WERI-Rb-1 (cell line): ENCODE data around the gene MGST2.

Experiments used
- DNase-seq: peaks from one replicate; pipeline ENCODE4 v3.0.0-alpha.2; 2020
- H3K27ac ChIP-seq: fragments of 250-450 bp; sonication (Bioruptor Pico); 2 replicates; pipeline ENCODE4 v1.5.1; 2020; ENCODE audit warnings: mild to moderate bottlenecking, moderate library complexity
- H3K27me3 ChIP-seq: fragments of 250-450 bp; sonication (Bioruptor Pico); 2 replicates; pipeline ENCODE4 v1.5.1; 2021; ENCODE audit warnings: mild to moderate bottlenecking, low read depth, moderate library complexity; ENCODE audit not compliant: insufficient read depth, severe bottlenecking
- H3K36me3 ChIP-seq: fragments of 250-450 bp; sonication (Bioruptor Pico); 2 replicates; pipeline ENCODE4 v1.5.1; 2020; ENCODE audit warnings: mild to moderate bottlenecking, moderate library complexity
- H3K4me3 ChIP-seq: 2 replicates; pipeline ENCODE4 v1.5.1; 2011; ENCODE audit warnings: low read depth, mild to moderate bottlenecking, control low read depth, low read length
- H3K9me3 ChIP-seq: fragments of 250-450 bp; sonication (Bioruptor Pico); 2 replicates; pipeline ENCODE4 v1.5.1; 2021; ENCODE audit warnings: mild to moderate bottlenecking, moderate library complexity; ENCODE audit not compliant: severe bottlenecking
- CTCF ChIP-seq: IDR thresholded peaks from 2 replicates; pipeline ENCODE4 v1.5.1; 2011; ENCODE audit warnings: low read depth, mild to moderate bottlenecking, control low read depth, inconsistent platforms, low read length

Gene MGST2

GRCh38 chr4:139665690-139666529, at the start of gene MGST2:
MGST2 (plus strand) TSS chr4:139665819; CDS start chr4:139666020, 201 bp downstream.
- Histone ChIP-seq H3K27ac (peak within 1 kb of the TSS; percentile 83), H3K9me3 (no peaks in the 10 kb centered on the region), H3K36me3 (no peaks in the 10 kb centered on the region), H3K4me3 (peak within 1 kb of the TSS; percentile 58), H3K27me3 (no peaks in the 10 kb centered on the region)
- no peak for TF ChIP-seq CTCF
- peak; percentile 82 for DNase-seq

DNA sequence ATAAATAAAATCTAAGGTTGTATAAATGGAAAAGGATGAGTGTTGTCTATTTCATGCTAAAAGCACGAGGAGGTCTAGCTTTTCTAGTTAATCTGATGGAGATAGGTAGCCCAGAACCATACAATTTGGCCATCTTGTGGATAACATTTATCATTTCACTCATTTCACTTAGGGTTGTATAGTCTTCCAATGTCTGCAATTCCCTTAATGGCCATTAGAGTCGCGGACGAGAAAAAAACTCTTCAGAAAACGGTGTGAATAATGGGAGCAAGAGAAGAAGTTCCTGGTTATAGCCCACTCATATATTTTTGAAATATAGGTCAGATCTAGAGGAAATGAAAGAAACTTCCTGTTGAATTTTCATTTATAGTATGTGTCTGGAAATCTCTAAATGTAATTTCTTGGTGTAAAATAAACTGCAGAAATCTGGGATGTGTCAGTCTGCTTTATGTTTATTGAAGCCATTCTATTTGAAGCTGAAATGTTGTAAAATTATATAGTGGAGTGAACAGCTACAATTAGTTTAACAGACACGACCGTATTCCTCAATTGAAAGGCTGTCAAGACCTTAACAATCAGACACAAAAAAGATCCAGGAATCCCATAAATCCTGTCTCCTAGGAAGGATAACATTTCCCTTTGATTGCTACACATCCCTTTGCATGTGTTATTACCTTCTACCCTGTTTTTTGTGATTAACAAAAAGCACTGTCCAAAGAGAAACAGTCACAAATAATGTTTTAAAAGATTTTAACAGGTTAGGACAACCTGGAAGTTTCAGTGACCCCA, 47.7 kb upstream of the MGST2 start:
- no peak overlapping the region for H3K27ac ChIP-seq
- TF ChIP-seq CTCF: peak; percentile 21; the same call in 1 of the 2 replicates
- H3K9me3 ChIP-seq: no peaks in the 10 kb centered on the region
- H3K4me3 ChIP-seq: no peak overlapping the region
- no peaks in the 10 kb centered on the region for H3K36me3 ChIP-seq
- no peak for DNase-seq
- no peaks in the 10 kb centered on the region for H3K27me3 ChIP-seq

DNA sequence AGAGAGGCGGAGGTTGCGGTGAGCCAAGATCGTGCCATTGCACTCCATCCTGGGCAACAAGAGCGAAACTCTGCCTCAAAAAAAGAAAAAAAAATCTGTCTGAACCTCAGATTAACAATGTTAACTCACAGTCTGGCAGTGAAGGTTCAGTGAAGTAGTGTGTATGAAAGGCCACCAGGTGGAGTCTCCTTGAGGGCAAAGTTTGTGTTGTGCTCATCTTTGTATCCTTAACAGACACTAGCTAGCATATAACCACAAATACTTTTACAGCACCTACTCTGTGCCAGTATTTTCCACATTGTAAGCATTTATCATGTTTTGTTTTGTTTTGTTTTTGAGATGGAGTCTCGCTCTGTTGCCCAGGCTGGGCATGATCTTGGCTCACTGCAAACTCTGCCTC, 46.0 kb upstream of the MGST2 start:
- H3K9me3 ChIP-seq: no peaks in the 10 kb centered on the region
- H3K4me3 ChIP-seq: no peak overlapping the region
- no peaks in the 10 kb centered on the region for H3K36me3 ChIP-seq
- no peak overlapping the region for H3K27ac ChIP-seq
- no peaks in the 10 kb centered on the region for H3K27me3 ChIP-seq
- peak; percentile 80 for TF ChIP-seq CTCF
- DNase-seq: peak; percentile 37

GRCh38 chr4:139622901-139623381, 42.7 kb upstream of the MGST2 start:
- Histone ChIP-seq H3K4me3 (no peak overlapping the region), H3K9me3 (no peaks in the 10 kb centered on the region), H3K27me3 (no peaks in the 10 kb centered on the region), H3K27ac (no peak overlapping the region), H3K36me3 (no peaks in the 10 kb centered on the region)
- TF ChIP-seq CTCF: no peak
- DNase-seq: no peak

DNA sequence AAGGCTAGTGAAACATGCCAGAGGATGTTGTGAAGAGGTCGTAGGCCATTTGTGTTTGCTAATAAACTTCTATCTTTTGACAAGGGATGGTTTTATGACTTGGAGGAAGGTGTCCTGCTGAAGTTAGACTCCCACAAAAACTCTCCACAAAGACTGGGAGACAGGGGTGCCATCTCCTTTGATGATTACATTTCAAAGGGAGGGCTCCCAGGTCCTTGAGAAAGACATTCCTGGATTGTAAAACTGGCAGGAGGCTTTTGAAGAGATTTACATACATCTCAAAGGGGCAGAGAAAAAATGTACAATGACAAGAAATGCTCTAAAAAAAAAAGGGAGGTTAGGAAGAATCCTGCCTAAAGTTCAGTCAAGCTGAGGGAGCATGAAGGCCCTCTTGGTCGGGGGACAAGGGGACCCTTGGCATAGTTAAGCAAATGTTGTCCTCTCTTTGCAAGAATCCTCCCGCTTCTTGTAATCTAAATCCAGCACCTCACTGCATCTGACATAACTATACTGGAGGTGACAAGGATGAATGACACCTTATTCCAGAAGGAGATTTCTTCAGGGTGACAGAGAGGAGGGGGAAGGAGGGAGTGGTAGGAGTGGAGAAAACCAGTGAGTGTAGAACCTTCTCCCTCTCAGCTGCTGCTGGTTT, 41.1 kb upstream of the MGST2 start:
- Histone ChIP-seq H3K4me3 (no peak overlapping the region), H3K36me3 (no peaks in the 10 kb centered on the region)
- DNase-seq: no peak

More for the DNA sequence above, 41.1 kb upstream of the MGST2 start:
- TF ChIP-seq CTCF: no peak
- H3K27me3 ChIP-seq: peaks cover 2% of the 10 kb centered on the region
- H3K27ac ChIP-seq: no peak overlapping the region
- H3K9me3 ChIP-seq: no peaks in the 10 kb centered on the region
